ENCODE data around the gene CXCL17. TPM values are rescaled to one million over a fixed set of nuclear protein-coding genes. Genes with fewer than 3 reads are reported as not detected.
"Not testable (repeated sequence)": the region's sequence is repeated elsewhere in the genome, so short reads cannot be mapped to it uniquely, and the experiment has no call there.

CXCL17 gene, protein sequence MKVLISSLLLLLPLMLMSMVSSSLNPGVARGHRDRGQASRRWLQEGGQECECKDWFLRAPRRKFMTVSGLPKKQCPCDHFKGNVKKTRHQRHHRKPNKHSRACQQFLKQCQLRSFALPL
- not detected for total RNA-seq

DNA sequence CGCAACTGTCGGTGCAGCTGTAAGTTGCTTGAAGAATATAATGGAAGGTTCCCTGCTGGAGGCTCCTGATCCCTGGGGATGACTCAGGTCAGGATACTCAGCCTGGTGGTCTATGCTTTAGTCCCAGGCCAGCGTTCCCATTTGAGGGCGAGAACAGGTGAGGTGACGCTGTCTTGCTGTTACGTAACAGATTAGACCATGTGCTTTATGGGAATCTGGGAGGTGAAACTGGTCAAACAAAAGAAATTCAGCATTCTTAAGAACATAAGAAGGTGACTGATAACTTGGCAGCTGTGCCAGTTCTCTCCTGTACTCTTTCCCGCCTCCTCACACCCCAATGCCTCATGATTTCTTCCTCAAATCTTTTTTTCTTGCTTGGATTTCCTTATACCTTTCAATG is at the start of gene CXCL17:
Gene CXCL17 (minus strand): TSS at position 114 of the 400 bp plus-strand sequence. CDS start 114 bp downstream, outside the sequence.
- POLR2A ChIA-PET = no interaction called here
- peaks cover 24% of the 10 kb centered on the region for H3K4me1 Mint-ChIP-seq
- no peaks in the 10 kb centered on the region for H3K27me3 Mint-ChIP-seq
- DNase-seq (no peak), ATAC-seq (ENCODE audit: low read depth) (no peak)
- no peak within 1 kb of the TSS for H3K27ac Mint-ChIP-seq
- H3K9me3 Mint-ChIP-seq = no peaks in the 10 kb centered on the region
- no peak within 1 kb of the TSS for H3K4me3 Mint-ChIP-seq
- H3K36me3 Mint-ChIP-seq = no peaks in the 10 kb centered on the region

DNA sequence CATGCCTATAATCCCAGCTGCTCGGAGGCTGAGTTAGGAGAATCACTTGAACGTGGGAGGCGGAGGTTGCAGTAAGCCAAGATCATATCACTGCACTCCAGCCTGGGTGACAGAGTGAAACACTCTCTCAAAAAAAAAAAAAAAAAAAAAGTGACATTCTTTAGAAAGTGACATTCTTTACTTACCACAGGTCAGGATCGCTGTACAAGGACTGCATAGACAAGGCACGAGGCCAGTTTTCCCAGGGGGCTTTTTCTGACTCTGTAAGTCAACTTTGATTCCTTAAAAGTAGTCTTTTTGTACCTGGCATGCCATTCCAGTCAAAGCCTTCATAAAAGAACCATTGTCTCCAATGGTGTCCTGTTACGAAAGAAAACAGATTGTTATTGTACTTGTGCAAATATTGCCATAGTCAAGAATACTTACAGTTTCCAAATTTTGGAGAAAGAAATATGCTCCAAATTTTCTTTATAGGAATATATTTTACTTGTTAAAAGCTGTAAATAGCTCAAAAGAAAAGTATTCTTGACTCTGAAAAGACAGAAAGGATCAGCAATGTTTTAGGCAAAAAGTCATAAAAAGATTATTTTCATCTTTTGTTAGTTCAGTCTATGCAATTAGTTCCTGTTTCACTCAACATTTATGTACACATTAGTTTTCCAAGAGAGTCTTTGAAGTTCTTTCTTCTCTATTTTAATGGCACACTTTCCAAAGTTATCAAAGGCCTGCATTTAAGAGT is 46.2 kb upstream of the CXCL17 start:
- POLR2A ChIA-PET = no interaction called here
- Mint-ChIP-seq H3K4me3 (no peak overlapping the region), H3K9me3 (no peaks in the 10 kb centered on the region), H3K27ac (no peak overlapping the region), H3K27me3 (peaks cover 6% of the 10 kb centered on the region), H3K36me3 (peaks cover 5% of the 10 kb centered on the region), H3K4me1 (peaks cover 20% of the 10 kb centered on the region)
- no peak for DNase-seq
- no peak for ATAC-seq (ENCODE audit: low read depth)

DNA sequence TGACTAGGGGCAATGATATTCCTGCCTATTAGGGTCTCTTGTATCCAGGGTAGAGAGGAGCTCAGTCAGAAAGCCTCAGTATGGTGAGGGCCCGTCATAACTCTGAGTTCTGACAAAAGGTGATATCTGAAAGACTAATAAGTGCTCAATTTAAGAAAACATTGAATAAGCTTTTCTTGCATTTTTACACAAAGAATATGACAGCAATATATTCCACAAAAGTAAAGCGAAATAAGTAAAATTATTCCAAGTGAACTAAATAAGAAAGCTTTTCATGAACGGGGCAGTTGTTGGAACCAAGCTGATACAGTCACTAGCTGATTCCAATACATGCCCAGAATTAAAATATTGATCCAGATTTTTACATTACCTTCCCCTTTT is 45.0 kb upstream of the CXCL17 start:
- ATAC-seq (ENCODE audit: low read depth) (no peak), DNase-seq (no peak)
- peaks cover 8% of the 10 kb centered on the region for H3K36me3 Mint-ChIP-seq
- no peak overlapping the region for H3K27ac Mint-ChIP-seq
- peaks cover 22% of the 10 kb centered on the region for H3K4me1 Mint-ChIP-seq
- POLR2A ChIA-PET = no interaction called here
- H3K27me3 Mint-ChIP-seq = peaks cover 6% of the 10 kb centered on the region
- H3K4me3 Mint-ChIP-seq = no peak overlapping the region
- H3K9me3 Mint-ChIP-seq = no peaks in the 10 kb centered on the region

DNA sequence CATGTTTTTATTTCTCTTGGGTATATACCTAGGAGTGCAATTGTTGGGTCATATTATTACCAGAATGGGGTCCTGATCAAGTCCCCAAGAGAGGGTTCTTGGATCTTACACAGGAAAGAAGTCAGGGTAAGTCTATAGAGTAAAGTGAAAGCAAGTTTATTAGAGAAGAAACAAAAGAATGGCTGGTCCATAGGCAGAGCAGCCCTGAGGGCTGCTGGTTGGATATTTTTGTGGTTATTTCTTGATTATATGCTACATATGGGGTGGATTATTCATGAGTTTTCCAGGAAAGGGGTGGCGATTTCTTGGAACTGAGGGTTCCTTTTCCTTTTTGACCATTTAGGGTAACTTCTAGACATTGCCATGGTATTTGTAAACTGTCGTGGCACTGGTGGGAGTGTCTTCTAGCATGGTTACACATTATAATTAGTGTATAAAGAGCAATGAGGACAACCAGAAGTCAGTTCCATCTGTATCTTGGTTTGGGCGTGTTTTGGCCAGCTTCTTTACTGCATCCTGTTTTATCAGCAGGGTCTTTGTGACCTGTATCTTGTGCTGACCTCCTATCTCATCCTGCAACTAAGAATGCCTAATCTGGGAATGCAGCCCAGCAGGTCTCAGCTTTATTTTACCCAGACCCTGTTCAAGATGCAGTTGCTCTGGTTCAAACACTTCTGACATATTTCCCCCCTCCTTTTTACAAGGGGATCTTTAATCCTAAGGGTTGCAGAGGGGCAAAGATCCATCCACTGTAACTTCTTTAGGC is 44.5 kb upstream of the CXCL17 start:
- Mint-ChIP-seq H3K9me3 (no peaks in the 10 kb centered on the region), H3K4me3 (peak overlapping the region; percentile 41), H3K36me3 (peaks cover 8% of the 10 kb centered on the region), H3K27ac (peak overlapping the region; percentile 73), H3K4me1 (peaks cover 22% of the 10 kb centered on the region), H3K27me3 (peaks cover 6% of the 10 kb centered on the region)
- POLR2A ChIA-PET = interaction anchor here (0.6 kb wide), 1 partner anchor 32 kb away, joined by 3 read pairs; no protein-coding TSS in a partner anchor
- no peak for DNase-seq
- peak; percentile 72 for ATAC-seq (ENCODE audit: low read depth)

GRCh38 chr19:42485036-42485435 is 42.3 kb upstream of the CXCL17 start:
- H3K27ac Mint-ChIP-seq; H3K27me3 Mint-ChIP-seq; H3K36me3 Mint-ChIP-seq; ATAC-seq (ENCODE audit: low read depth); DNase-seq; H3K9me3 Mint-ChIP-seq; H3K4me3 Mint-ChIP-seq; POLR2A ChIA-PET: not testable (repeated sequence)
- H3K4me1 Mint-ChIP-seq = peaks cover 35% of the 10 kb centered on the region

DNA sequence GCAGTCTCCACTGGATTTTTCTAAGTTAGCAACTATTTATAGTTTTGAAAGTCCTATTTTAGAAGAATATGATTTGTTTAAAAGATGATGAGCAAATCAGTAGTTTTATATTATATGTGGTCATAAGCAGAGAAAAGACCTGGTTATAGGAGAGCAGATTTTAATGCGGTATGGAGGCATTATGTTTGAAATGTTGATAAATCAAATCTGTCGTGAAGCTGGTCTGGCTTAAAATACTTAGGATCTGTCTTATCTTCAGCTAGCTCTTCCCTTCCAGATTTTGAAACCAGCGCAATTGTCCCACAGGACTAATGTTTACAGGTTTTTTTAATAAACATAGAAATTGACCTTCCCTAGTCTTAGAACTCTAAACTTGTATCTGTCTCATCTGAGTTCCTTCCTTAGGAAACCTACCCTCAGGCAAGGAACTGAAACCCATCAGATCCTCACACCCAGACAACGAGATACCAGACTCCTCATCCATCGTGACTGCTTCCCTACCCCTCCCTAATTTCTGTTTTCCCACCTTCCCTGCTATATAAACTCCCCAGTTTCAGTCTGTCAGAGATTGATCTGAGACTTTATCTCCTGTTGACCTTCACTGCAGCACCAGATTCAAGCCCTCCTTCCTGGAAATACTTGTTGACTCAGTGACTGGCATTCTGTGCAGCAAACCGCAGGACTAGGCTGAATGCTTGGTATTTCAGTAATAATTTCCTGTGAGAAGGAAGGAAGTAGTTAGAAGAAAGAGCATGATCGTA is 37.8 kb upstream of the CXCL17 start:
- peaks cover 1% of the 10 kb centered on the region for H3K9me3 Mint-ChIP-seq
- no peak for DNase-seq
- ATAC-seq (ENCODE audit: low read depth) = peak; percentile 68

DNA sequence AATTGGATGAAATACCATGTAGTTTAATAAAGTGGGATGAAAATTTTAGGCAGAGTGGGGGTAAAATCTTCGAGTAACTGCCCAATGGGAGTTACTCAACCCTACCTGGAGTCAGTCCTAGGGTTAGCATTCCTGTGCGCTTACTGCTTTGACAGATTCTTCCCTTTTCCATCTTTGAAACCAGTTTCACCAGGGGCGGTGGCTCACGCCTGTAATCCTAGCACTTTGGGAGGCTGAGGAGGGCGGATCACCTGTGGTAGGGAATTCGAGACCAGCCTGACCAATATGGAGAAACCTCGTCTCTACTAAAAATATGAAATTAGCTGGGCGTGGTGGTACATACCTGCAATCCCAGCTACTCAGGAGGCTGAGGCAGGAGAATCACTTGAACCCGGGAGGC is 37.0 kb upstream of the CXCL17 start:
- H3K27me3 Mint-ChIP-seq = no peaks in the 10 kb centered on the region
- no peak overlapping the region for H3K27ac Mint-ChIP-seq
- POLR2A ChIA-PET = no interaction called here
- H3K9me3 Mint-ChIP-seq = peaks cover 1% of the 10 kb centered on the region
- no peak overlapping the region for H3K4me3 Mint-ChIP-seq
- H3K4me1 Mint-ChIP-seq = peaks cover 31% of the 10 kb centered on the region
- ATAC-seq (ENCODE audit: low read depth) = no peak
- no peak for DNase-seq
- H3K36me3 Mint-ChIP-seq = peaks cover 3% of the 10 kb centered on the region

More for the DNA sequence above, 37.8 kb upstream of the CXCL17 start:
- H3K27me3 Mint-ChIP-seq = no peaks in the 10 kb centered on the region
- H3K4me3 Mint-ChIP-seq = peak overlapping the region; percentile 36
- H3K36me3 Mint-ChIP-seq = peaks cover 3% of the 10 kb centered on the region
- POLR2A ChIA-PET = no interaction called here
- peaks cover 28% of the 10 kb centered on the region for H3K4me1 Mint-ChIP-seq
- H3K27ac Mint-ChIP-seq = peak overlapping the region; percentile 69

GRCh38 chr19:42478765-42479311 is 36.1 kb upstream of the CXCL17 start:
- no peaks in the 10 kb centered on the region for H3K27me3 Mint-ChIP-seq
- DNase-seq (no peak), ATAC-seq (ENCODE audit: low read depth) (no peak)
- no peak overlapping the region for H3K27ac Mint-ChIP-seq
- no peak overlapping the region for H3K4me3 Mint-ChIP-seq
- POLR2A ChIA-PET = interaction anchor here (0.7 kb wide), 1 partner anchor 488 kb away, joined by 4 read pairs; no protein-coding TSS in a partner anchor
- peaks cover 28% of the 10 kb centered on the region for H3K4me1 Mint-ChIP-seq
- H3K9me3 Mint-ChIP-seq = peaks cover 1% of the 10 kb centered on the region
- H3K36me3 Mint-ChIP-seq = peaks cover 2% of the 10 kb centered on the region

DNA sequence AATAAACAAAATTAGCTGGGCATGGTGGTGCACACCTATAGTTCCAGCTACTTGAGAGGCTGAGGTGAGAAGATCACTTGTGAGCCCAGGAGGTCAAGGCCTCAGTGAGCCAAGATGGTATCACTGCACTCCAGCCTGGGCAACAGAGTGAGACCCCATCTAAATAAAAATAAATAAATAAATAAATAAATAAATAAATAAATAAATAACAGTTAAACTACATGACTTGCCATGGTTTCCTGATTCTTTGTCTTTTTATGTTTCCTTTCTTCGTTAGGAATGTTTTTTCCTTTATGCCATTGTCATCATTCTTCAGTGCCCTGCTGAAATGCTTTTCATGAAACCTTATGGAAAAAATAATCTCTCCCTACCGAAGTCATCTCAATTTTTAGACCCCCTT is 35.2 kb upstream of the CXCL17 start:
- no peaks in the 10 kb centered on the region for H3K36me3 Mint-ChIP-seq

GRCh38 chr19:42477117-42477516 is 34.4 kb upstream of the CXCL17 start:
- ATAC-seq (ENCODE audit: low read depth) (no peak), DNase-seq (no peak)
- Mint-ChIP-seq H3K4me1 (peaks cover 28% of the 10 kb centered on the region), H3K27me3 (peaks cover 5% of the 10 kb centered on the region), H3K36me3 (no peaks in the 10 kb centered on the region), H3K4me3 (no peak overlapping the region), H3K9me3 (peaks cover 1% of the 10 kb centered on the region), H3K27ac (no peak overlapping the region)
- POLR2A ChIA-PET = no interaction called here

More for the DNA sequence above, 35.2 kb upstream of the CXCL17 start:
- DNase-seq (no peak), ATAC-seq (ENCODE audit: low read depth) (no peak)
- Mint-ChIP-seq H3K9me3 (peaks cover 1% of the 10 kb centered on the region), H3K27me3 (peaks cover 2% of the 10 kb centered on the region), H3K4me1 (peaks cover 28% of the 10 kb centered on the region), H3K4me3 (no peak overlapping the region), H3K27ac (no peak overlapping the region)
- POLR2A ChIA-PET = interaction anchor here (0.5 kb wide), 1 partner anchor 26 kb away, joined by 5 read pairs; no protein-coding TSS in a partner anchor

- no peak overlapping the region for H3K4me3 Mint-ChIP-seq
- no peaks in the 10 kb centered on the region for H3K9me3 Mint-ChIP-seq
- no peak overlapping the region for H3K27ac Mint-ChIP-seq
- ATAC-seq (ENCODE audit: low read depth) = no peak
- POLR2A ChIA-PET = interaction anchor here (1.1 kb wide), 1 partner anchor 9 kb away, joined by 3 read pairs; no protein-coding TSS in a partner anchor
- peaks cover 16% of the 10 kb centered on the region for H3K4me1 Mint-ChIP-seq
- no peaks in the 10 kb centered on the region for H3K36me3 Mint-ChIP-seq
- DNase-seq = no peak
- peaks cover 5% of the 10 kb centered on the region for H3K27me3 Mint-ChIP-seq
Measured at GRCh38 chr19:42475366-42475765, 32.6 kb upstream of the CXCL17 start.

- Mint-ChIP-seq H3K4me3 (no peak overlapping the region), H3K27ac (no peak overlapping the region)
Measured at GRCh38 chr19:42474743-42475142, 32.0 kb upstream of the CXCL17 start.

DNA sequence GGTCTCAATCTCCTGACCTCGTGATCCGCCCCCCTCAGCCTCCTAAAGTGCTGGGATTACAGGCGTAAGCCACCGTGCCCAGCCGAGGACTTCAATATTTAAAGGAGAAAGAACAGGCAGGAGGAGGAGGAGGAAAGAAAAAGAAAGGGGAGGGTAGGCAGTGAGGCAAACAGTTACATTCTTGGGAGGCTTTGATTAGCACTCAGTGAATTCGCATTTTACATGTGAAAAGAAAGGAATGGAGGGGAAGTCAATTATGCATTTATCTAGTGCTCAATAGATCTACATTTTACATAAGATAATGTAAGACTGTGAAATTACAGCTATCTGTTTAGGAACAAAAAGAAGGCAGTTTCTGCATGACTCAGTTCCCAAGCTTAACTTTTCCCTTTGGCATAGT is 30.9 kb upstream of the CXCL17 start:
- POLR2A ChIA-PET = no interaction called here
- Mint-ChIP-seq H3K4me1 (peaks cover 13% of the 10 kb centered on the region), H3K27me3 (peaks cover 5% of the 10 kb centered on the region), H3K27ac (no peak overlapping the region), H3K9me3 (no peaks in the 10 kb centered on the region), H3K4me3 (no peak overlapping the region), H3K36me3 (no peaks in the 10 kb centered on the region)
- DNase-seq = no peak
- ATAC-seq (ENCODE audit: low read depth) = no peak

More at GRCh38 chr19:42474743-42475142, 32.0 kb upstream of the CXCL17 start:
- no peaks in the 10 kb centered on the region for H3K9me3 Mint-ChIP-seq
- ATAC-seq (ENCODE audit: low read depth) = no peak
- POLR2A ChIA-PET = interaction anchor here (1.1 kb wide), 1 partner anchor 8 kb away, joined by 3 read pairs; no protein-coding TSS in a partner anchor
- peaks cover 5% of the 10 kb centered on the region for H3K27me3 Mint-ChIP-seq
- peaks cover 15% of the 10 kb centered on the region for H3K4me1 Mint-ChIP-seq
- no peak for DNase-seq
- no peaks in the 10 kb centered on the region for H3K36me3 Mint-ChIP-seq

All from activated naive CD8-positive, alpha-beta T cell treated with anti-CD3 and anti-CD28 coated beads, Interleukin-2, amount 10 ng/mL, durations not matched to agents 7 days and 5 days (primary cell).